WTC11 (cell line): ENCODE data around the gene COL6A3. TPM values are rescaled to one million over a fixed set of nuclear protein-coding genes. Genes with fewer than 3 reads are reported as not detected.

ENCODE experiments used
- ATAC-seq: fragments of 200-7000 bp; cut with Tn5 transposase; 2 replicates; pipeline ENCODE4 v1.10.0; 2021; ENCODE audit warnings: mild to moderate bottlenecking, moderate library complexity
- CTCF ChIA-PET: fragments of 300-600 bp; sonication (Branson Sonifier 250); formaldehyde crosslinking; loops from one replicate; lab custom pipeline; 2021; ENCODE audit warnings: antibody characterized with exemption; lab: Charles Lee
- POLR2A ChIA-PET: fragments of 350-600 bp; sonication (Branson Sonifier 250); formaldehyde crosslinking; loops from one replicate; lab custom pipeline; 2021; ENCODE audit warnings: antibody characterized with exemption; lab: Charles Lee
- DNase-seq: peaks from one replicate; pipeline ENCODE4 v3.0.0; 2021; ENCODE audit warnings: low spot score
- H3K27ac Mint-ChIP-seq: 2 replicates; pipeline ENCODE4 v1.8.0; 2021; ENCODE audit warnings: mixed read lengths
- H3K27me3 Mint-ChIP-seq: 2 replicates; pipeline ENCODE4 v1.8.0; 2021; ENCODE audit warnings: low read depth, mild to moderate bottlenecking, moderate library complexity, mixed read lengths
- H3K36me3 Mint-ChIP-seq: 2 replicates; pipeline ENCODE4 v1.8.0; 2021; ENCODE audit warnings: mixed read lengths
- H3K4me1 Mint-ChIP-seq: 2 replicates; pipeline ENCODE4 v1.8.0; 2022; ENCODE audit warnings: mixed read lengths
- H3K4me3 Mint-ChIP-seq: 2 replicates; pipeline ENCODE4 v1.8.0; 2021; ENCODE audit warnings: mild to moderate bottlenecking, moderate library complexity, mixed read lengths
- H3K9me3 Mint-ChIP-seq: 2 replicates; pipeline ENCODE4 v1.8.0; 2021; ENCODE audit warnings: mixed read lengths
- CBFB ChIP-seq: sonication (generic); formaldehyde crosslinking; IDR thresholded peaks from 2 replicates; pipeline ENCODE4 v1.8.1; 2022; ENCODE audit warnings: mild to moderate bottlenecking, low read depth, missing genetic modification reagents
- CREM ChIP-seq: sonication (generic); formaldehyde crosslinking; IDR thresholded peaks from 2 replicates; pipeline ENCODE4 v1.8.1; 2022; ENCODE audit warnings: mild to moderate bottlenecking, missing genetic modification reagents, moderate library complexity
- EMX1 ChIP-seq: fragments of 250-450 bp; sonication (Bioruptor Pico); IDR thresholded peaks from 2 replicates; pipeline ENCODE4 v1.8.0; 2021; ENCODE audit warnings: mild to moderate bottlenecking
- ETV6 ChIP-seq: sonication (generic); formaldehyde crosslinking; IDR thresholded peaks from 2 replicates; pipeline ENCODE4 v1.8.1; 2022; ENCODE audit warnings: mild to moderate bottlenecking, missing genetic modification reagents
- FOXP1 ChIP-seq: sonication (generic); formaldehyde crosslinking; IDR thresholded peaks from 2 replicates; pipeline ENCODE4 v1.8.0; 2022; ENCODE audit warnings: missing genetic modification reagents, mild to moderate bottlenecking, moderate library complexity, borderline replicate concordance
- KAT7 ChIP-seq: sonication (generic); formaldehyde crosslinking; IDR thresholded peaks from 2 replicates; pipeline ENCODE4 v1.8.1; 2023; ENCODE audit warnings: missing genetic modification reagents, mild to moderate bottlenecking, borderline replicate concordance
- MXD4 ChIP-seq: fragments of 250-450 bp; sonication (Bioruptor Pico); IDR thresholded peaks from 2 replicates; pipeline ENCODE4 v1.8.0; 2021; ENCODE audit warnings: mild to moderate bottlenecking, moderate library complexity, borderline replicate concordance
- NFE2L1 ChIP-seq: sonication (generic); formaldehyde crosslinking; IDR thresholded peaks from 2 replicates; pipeline ENCODE4 v1.8.1; 2023; ENCODE audit warnings: missing genetic modification reagents
- NFYB ChIP-seq: sonication (generic); formaldehyde crosslinking; conservative IDR thresholded peaks from 2 replicates; pipeline ENCODE4 v1.8.0; 2022; ENCODE audit warnings: low read depth, missing genetic modification reagents
- NR1H2 ChIP-seq: sonication (generic); formaldehyde crosslinking; IDR thresholded peaks from 2 replicates; pipeline ENCODE4 v1.9.0; 2021; ENCODE audit warnings: mild to moderate bottlenecking, moderate library complexity, missing genetic modification reagents
- NR2C2 ChIP-seq: sonication (generic); formaldehyde crosslinking; IDR thresholded peaks from 2 replicates; pipeline ENCODE4 v1.8.0; 2022; ENCODE audit warnings: mild to moderate bottlenecking, missing genetic modification reagents
- OVOL2 ChIP-seq: fragments of 250-450 bp; sonication (Bioruptor Pico); IDR thresholded peaks from 2 replicates; pipeline ENCODE4 v1.9.0; 2021; ENCODE audit warnings: mild to moderate bottlenecking, borderline replicate concordance
- PRRX2 ChIP-seq: fragments of 250-450 bp; sonication (Bioruptor Pico); IDR thresholded peaks from 2 replicates; pipeline ENCODE4 v1.8.0; 2021; ENCODE audit warnings: mild to moderate bottlenecking
- SMAD4 ChIP-seq: sonication (generic); formaldehyde crosslinking; IDR thresholded peaks from 2 replicates; pipeline ENCODE4 v1.8.0; 2022; ENCODE audit warnings: mild to moderate bottlenecking, missing genetic modification reagents
- SP1 ChIP-seq: sonication (generic); formaldehyde crosslinking; conservative IDR thresholded peaks from 2 replicates; pipeline ENCODE4 v1.8.1; 2022; ENCODE audit warnings: missing genetic modification reagents
- TCF7 ChIP-seq: sonication (generic); formaldehyde crosslinking; IDR thresholded peaks from 2 replicates; pipeline ENCODE4 v1.8.0; 2022; ENCODE audit warnings: mild to moderate bottlenecking, low read depth, missing genetic modification reagents, moderate library complexity
- TEAD1 ChIP-seq: sonication (generic); formaldehyde crosslinking; IDR thresholded peaks from 2 replicates; pipeline ENCODE4 v1.8.0; 2022; ENCODE audit warnings: mild to moderate bottlenecking, missing genetic modification reagents
- ZNF396 ChIP-seq: fragments of 250-450 bp; sonication (Bioruptor Pico); IDR thresholded peaks from 2 replicates; pipeline ENCODE4 v1.8.0; 2021; ENCODE audit warnings: mild to moderate bottlenecking, moderate library complexity, borderline replicate concordance
- ZNF416 ChIP-seq: fragments of 250-450 bp; sonication (Bioruptor Pico); IDR thresholded peaks from 2 replicates; pipeline ENCODE4 v1.9.0; 2021; ENCODE audit warnings: mild to moderate bottlenecking, inconsistent platforms
- total RNA-seq: library from RNA; stranded (reverse); gene quantifications from 3 replicates; pipeline ENCODE4 v1.2.3, GENCODE V29; 2021
- TF ChIP-seq, protein P1 (sequence below): sonication (generic); formaldehyde crosslinking; IDR thresholded peaks from 2 replicates; pipeline ENCODE4 v1.8.1; 2023; ENCODE audit warnings: mild to moderate bottlenecking, missing genetic modification reagents
- TF ChIP-seq, protein P2 (sequence below): sonication (generic); formaldehyde crosslinking; IDR thresholded peaks from 2 replicates; pipeline ENCODE4 v1.8.1; 2023; ENCODE audit warnings: mild to moderate bottlenecking, missing genetic modification reagents, borderline replicate concordance

Gene COL6A3
- total RNA-seq, 1 experiment from 2014 or later, result 2.6 TPM

DNA sequence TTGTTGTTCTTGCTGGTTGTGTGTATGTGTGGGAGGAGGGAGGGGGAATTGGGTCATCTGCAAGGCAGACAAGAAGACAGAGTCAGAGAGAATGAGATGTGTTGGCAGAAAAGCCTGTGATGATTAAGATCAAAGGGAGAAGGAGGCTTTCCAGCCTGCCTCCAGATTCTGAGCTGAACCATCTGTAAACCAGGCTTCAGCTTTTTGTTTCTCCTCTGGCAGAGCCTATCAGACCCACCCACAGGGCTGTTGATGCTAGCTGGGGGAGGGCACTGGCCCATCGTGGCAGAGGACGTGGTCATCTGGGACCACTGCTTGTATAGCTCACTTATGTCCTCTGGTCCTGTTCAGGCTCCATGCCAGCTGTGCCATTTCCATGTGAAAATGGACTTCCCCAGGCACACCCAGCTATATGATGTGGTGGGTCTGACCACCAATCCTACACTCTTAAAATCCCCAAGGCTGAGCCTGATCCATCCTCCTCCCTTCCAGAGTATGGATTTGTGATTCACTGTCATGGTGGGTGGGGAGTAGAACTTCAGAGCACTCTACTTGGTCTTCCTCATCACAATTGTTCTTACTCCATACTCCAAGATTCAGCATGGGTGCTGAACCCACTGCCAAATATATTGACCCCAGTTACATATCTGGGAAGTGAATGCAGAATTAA, 27.8 kb upstream of the COL6A3 start:
- Mint-ChIP-seq H3K36me3 (peaks cover 8% of the 10 kb centered on the region), H3K9me3 (peaks cover 7% of the 10 kb centered on the region), H3K27me3 (peaks cover 6% of the 10 kb centered on the region), H3K4me3 (no peak overlapping the region), H3K27ac (no peak overlapping the region), H3K4me1 (peaks cover 17% of the 10 kb centered on the region)
- ChIA-PET POLR2A (interaction anchor here (1.0 kb wide), 1 partner anchor 35 kb away, joined by 11 read pairs; no protein-coding TSS in a partner anchor), CTCF (interaction anchor here (1.4 to 4.0 kb wide), 3 partner anchors 10 to 130 kb away, joined by 4 to 22 read pairs (median 21); no protein-coding TSS in a partner anchor)
- DNase-seq (no peak), ATAC-seq (no peak)
- TF ChIP-seq CREM (CRISPR knock-in tag), result no peak

- Mint-ChIP-seq H3K4me1 (peaks cover 21% of the 10 kb centered on the region), H3K9me3 (peaks cover 7% of the 10 kb centered on the region), H3K27me3 (peaks cover 5% of the 10 kb centered on the region; the same call in 1 of the 2 replicates), H3K4me3 (no peak overlapping the region), H3K27ac (no peak overlapping the region)
- ATAC-seq (no peak), DNase-seq (no peak)
- POLR2A ChIA-PET, result no interaction called here
- CTCF ChIA-PET, result interaction anchor here (3.7 to 4.0 kb wide), 2 partner anchors 11 to 19 kb away, joined by 21 to 22 read pairs; no protein-coding TSS in a partner anchor
- no peak for TF ChIP-seq NFYB (CRISPR knock-in tag)
- no peak for TF ChIP-seq NFE2L1 (CRISPR knock-in tag)
- TF ChIP-seq KAT7 (CRISPR knock-in tag), result no peak
- no peak for TF ChIP-seq TCF7 (CRISPR knock-in tag)
- TF ChIP-seq NR2C2, result no peak
- no peak for TF ChIP-seq EMX1 (CRISPR knock-in tag)
- TF ChIP-seq NR1H2 (CRISPR knock-in tag), result no peak
- no peak for TF ChIP-seq ZNF396 (CRISPR knock-in tag)
- no peak for TF ChIP-seq FOXP1 (CRISPR knock-in tag)
- TF ChIP-seq SMAD4 (CRISPR knock-in tag), result no peak
- TF ChIP-seq, protein P1, sequence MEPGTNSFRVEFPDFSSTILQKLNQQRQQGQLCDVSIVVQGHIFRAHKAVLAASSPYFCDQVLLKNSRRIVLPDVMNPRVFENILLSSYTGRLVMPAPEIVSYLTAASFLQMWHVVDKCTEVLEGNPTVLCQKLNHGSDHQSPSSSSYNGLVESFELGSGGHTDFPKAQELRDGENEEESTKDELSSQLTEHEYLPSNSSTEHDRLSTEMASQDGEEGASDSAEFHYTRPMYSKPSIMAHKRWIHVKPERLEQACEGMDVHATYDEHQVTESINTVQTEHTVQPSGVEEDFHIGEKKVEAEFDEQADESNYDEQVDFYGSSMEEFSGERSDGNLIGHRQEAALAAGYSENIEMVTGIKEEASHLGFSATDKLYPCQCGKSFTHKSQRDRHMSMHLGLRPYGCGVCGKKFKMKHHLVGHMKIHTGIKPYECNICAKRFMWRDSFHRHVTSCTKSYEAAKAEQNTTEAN, result no peak
- TF ChIP-seq ZNF416, result no peak
- TF ChIP-seq MXD4, result no peak
- no peak for TF ChIP-seq SP1
- TF ChIP-seq, protein P2, sequence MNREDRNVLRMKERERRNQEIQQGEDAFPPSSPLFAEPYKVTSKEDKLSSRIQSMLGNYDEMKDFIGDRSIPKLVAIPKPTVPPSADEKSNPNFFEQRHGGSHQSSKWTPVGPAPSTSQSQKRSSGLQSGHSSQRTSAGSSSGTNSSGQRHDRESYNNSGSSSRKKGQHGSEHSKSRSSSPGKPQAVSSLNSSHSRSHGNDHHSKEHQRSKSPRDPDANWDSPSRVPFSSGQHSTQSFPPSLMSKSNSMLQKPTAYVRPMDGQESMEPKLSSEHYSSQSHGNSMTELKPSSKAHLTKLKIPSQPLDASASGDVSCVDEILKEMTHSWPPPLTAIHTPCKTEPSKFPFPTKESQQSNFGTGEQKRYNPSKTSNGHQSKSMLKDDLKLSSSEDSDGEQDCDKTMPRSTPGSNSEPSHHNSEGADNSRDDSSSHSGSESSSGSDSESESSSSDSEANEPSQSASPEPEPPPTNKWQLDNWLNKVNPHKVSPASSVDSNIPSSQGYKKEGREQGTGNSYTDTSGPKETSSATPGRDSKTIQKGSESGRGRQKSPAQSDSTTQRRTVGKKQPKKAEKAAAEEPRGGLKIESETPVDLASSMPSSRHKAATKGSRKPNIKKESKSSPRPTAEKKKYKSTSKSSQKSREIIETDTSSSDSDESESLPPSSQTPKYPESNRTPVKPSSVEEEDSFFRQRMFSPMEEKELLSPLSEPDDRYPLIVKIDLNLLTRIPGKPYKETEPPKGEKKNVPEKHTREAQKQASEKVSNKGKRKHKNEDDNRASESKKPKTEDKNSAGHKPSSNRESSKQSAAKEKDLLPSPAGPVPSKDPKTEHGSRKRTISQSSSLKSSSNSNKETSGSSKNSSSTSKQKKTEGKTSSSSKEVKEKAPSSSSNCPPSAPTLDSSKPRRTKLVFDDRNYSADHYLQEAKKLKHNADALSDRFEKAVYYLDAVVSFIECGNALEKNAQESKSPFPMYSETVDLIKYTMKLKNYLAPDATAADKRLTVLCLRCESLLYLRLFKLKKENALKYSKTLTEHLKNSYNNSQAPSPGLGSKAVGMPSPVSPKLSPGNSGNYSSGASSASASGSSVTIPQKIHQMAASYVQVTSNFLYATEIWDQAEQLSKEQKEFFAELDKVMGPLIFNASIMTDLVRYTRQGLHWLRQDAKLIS (CRISPR knock-in tag), result no peak
- TF ChIP-seq OVOL2, result no peak
- no peak for TF ChIP-seq PRRX2
- no peak for TF ChIP-seq CBFB
- no peak for TF ChIP-seq ETV6 (CRISPR knock-in tag)
- TF ChIP-seq TEAD1 (CRISPR knock-in tag), result no peak
- TF ChIP-seq, all 79 proteins: peak for 0
- peaks cover 8% of the 10 kb centered on the region for H3K36me3 Mint-ChIP-seq
Measured at GRCh38 chr2:237440819-237441281, 26.9 kb upstream of the COL6A3 start.
